ENCODE data around the gene REG3A.

GRCh38 chr2:79191081-79191480 is 31.5 kb upstream of the REG3A start:
- TF ChIP-seq CTCF (IDR thresholded peaks at IDR 0.05) = no peak
- TF ChIP-seq POLR2AphosphoS5 (IDR thresholded peaks at IDR 0.05; ENCODE audit: insufficient read depth in 1 of 2, low read depth in 1 of 2) = no peak
- no peak for TF ChIP-seq POLR2A (IDR thresholded peaks at IDR 0.05)
